Psoas muscle (tissue), 8 donors: ENCODE results near the gene PRR16. TPM values are rescaled to one million over a fixed set of nuclear protein-coding genes. Genes with fewer than 3 reads are reported as not detected.

ENCODE experiments used
- ATAC-seq, 4 donors: fragments of 200-7000 bp; cut with Tn5 transposase; one replicate each; pipeline ENCODE4 v1.9.1; 2020; ENCODE audit warnings: moderate library complexity in 3 of 4, mild to moderate bottlenecking in 2 of 4
- DNase-seq, 2 donors: peaks; one replicate each; pipeline ENCODE4 v3.0.0-alpha.2; 2020
- H3K27ac ChIP-seq: fragments of 200-600 bp; one replicate; pipeline ENCODE4 v1.8.0; 2022
- H3K27me3 ChIP-seq, 3 donors: fragments of 200-600 bp in 1 of 3; one replicate each; pipeline versions ENCODE4 v1.6.1 to v1.8.0; 2013 to 2022; ENCODE audit warnings: low read length in 2 of 3, mild to moderate bottlenecking in 2 of 3, moderate library complexity in 1 of 3; ENCODE audit not compliant: insufficient read depth in 3 of 3
- H3K36me3 ChIP-seq, 2 donors: fragments of 200-600 bp in 1 of 2; one replicate each; pipeline versions ENCODE4 v1.6.1 to v1.8.0; 2013 to 2022; ENCODE audit warnings: low read depth in 1 of 2, mild to moderate bottlenecking in 1 of 2, moderate library complexity in 1 of 2; ENCODE audit not compliant: insufficient read depth in 1 of 2
- H3K4me1 ChIP-seq: fragments of 200-600 bp; one replicate; pipeline ENCODE4 v1.8.0; 2022
- H3K4me3 ChIP-seq: fragments of 200-600 bp; one replicate; pipeline ENCODE4 v1.8.0; 2022; ENCODE audit warnings: mild to moderate bottlenecking
- H3K9me3 ChIP-seq: fragments of 200-600 bp; one replicate; pipeline ENCODE4 v1.8.0; 2022
- CTCF ChIP-seq: fragments of 200-600 bp; IDR thresholded peaks from one replicate; pipeline ENCODE4 v1.8.0; 2022; ENCODE audit warnings: antibody characterized with exemption
- WGBS, 3 donors: extraction: QIAGEN DNeasy Blood & Tissue Kit; methylation state at CpG; one replicate each; pipeline versions ENCODE4 v1.1.6 to v1.1.7; 2013; 5-methylcytosine and 5-hydroxymethylcytosine counted together
- intact Hi-C, 2 donors: fragments of 100-400 bp; cut with DNase I; formaldehyde crosslinking; loops; one replicate each; pipeline versions ENCODE4 v1.11.0 to v1.14.2; 2022
- polyA plus RNA-seq, 3 donors: library from polyadenylated mRNA; stranded (reverse); fragments of 200-250 nt; gene quantifications; one replicate each; pipeline ENCODE4 v1.2.3, GENCODE V29; 2013
- total RNA-seq, 4 donors: library from RNA; stranded (reverse); fragmentation: NEBNext Ultra II Directional in 2 of 4; extraction: Animal tissue kit (Norgen Biotek cat#: 25700) in 2 of 4; gene quantifications; one replicate each; pipeline versions ENCODE4 v1.2.1 to v1.2.4, GENCODE V29; 2021 to 2023
- donor health status: healthy with polysubstance abuse.
- donor health status: DM: no; HTN: no; CAD: no; lungs with moderate emphysema.
- donor health status: Bipolar disorder and iron deficiency.
- donor health status: healthy.
- donor health status: DM: yes; HTN: yes; CAD: no.
- donor health status: DM: no; HTN: no; CAD: no.
- donor health status: DM: no; HTN: no; CAD: no.
- donor health status: DM: yes; HTN: yes; CAD: no.

The PRR16 gene
- total and polyA plus RNA-seq, 7 donors = 1.3 to 12.1 (median 3.1) TPM

DNA sequence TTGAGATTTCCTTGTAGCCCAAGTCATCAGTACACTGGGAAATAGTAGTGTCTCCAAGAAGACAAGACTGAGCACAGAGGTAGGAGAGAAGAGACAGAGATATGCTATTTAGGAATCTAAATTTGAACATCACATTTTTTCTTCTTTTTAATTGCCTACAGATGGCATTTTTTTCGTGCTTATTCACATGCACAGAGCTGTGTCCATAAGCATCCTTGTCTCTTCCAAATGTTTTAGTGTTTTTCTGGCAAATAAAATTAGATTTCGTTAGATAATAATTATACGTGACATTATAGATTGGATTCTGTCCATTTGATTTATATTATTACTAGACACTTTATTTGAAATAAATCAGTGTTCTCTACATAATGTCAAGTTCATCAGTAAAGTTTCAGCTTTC, 80.9 kb downstream of the PRR16 start:
- H3K4me3 ChIP-seq = no peak overlapping the region
- 67 to 77% (median 76%) methylated on average over 3 of the region's 3 CpGs for whole genome bisulfite sequencing, 3 donors
- ATAC-seq = no peak
- no peaks in the 10 kb centered on the region for H3K4me1 ChIP-seq
- no peak for TF ChIP-seq CTCF
- H3K27ac ChIP-seq = no peak overlapping the region
- DNase-seq = no peak
- no peaks in the 10 kb centered on the region for H3K27me3 ChIP-seq
- H3K36me3 ChIP-seq = no peaks in the 10 kb centered on the region
- no peaks in the 10 kb centered on the region for H3K9me3 ChIP-seq
- intact Hi-C loops = no loop called here

GRCh38 chr5:120545951-120546350, 81.9 kb downstream of the PRR16 start:
- no peaks in the 10 kb centered on the region for H3K27me3 ChIP-seq
- no peaks in the 10 kb centered on the region for H3K4me1 ChIP-seq
- no peaks in the 10 kb centered on the region for H3K36me3 ChIP-seq
- 56 to 61% (median 59%) methylated on average over 3 of the region's 3 CpGs for WGBS, 3 donors
- H3K27ac ChIP-seq = no peak overlapping the region
- no peak overlapping the region for H3K4me3 ChIP-seq
- intact Hi-C loops = no loop called here
- ATAC-seq = peak in 3 of 4 donors; percentile 23 to 58 (median 50)
- TF ChIP-seq CTCF = no peak
- DNase-seq = no peak
- no peaks in the 10 kb centered on the region for H3K9me3 ChIP-seq

DNA sequence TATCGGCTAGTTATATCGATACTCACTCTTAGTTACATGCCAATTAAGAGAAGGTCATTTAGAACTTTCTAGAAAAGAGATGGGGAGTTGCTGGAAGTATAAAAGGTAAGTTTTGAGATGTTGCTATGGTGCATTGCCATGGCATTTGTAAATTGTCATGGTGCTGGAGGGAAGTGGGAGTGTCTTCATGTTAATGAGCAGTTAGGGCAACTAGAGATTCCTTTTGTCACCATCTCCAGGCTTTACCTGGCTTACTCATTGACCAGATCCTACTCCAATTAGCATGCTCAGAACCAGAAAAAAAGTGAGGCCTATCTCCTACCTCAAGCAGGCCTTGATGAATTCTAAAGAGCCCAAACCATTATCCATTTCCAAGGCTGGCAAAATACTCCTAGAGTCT, 82.8 kb downstream of the PRR16 start:
- Histone ChIP-seq H3K9me3 (no peaks in the 10 kb centered on the region), H3K27me3 (no peaks in the 10 kb centered on the region), H3K27ac (no peak overlapping the region), H3K4me3 (no peak overlapping the region), H3K4me1 (no peaks in the 10 kb centered on the region), H3K36me3 (no peaks in the 10 kb centered on the region)
- WGBS, 3 donors = 90 to 96% (median 94%) methylated on average over 2 of the region's 2 CpGs
- TF ChIP-seq CTCF = no peak
- ATAC-seq = no peak
- intact Hi-C loops = no loop called here
- no peak for DNase-seq

GRCh38 chr5:120550358-120550757, 86.3 kb downstream of the PRR16 start:
- no peak for ATAC-seq
- WGBS, 3 donors = 89 to 94% (median 93%) methylated on average over 2 of the region's 2 CpGs

More at GRCh38 chr5:120550358-120550757, 86.3 kb downstream of the PRR16 start:
- no peak for DNase-seq
- H3K4me3 ChIP-seq = no peak overlapping the region
- no peaks in the 10 kb centered on the region for H3K4me1 ChIP-seq
- H3K27ac ChIP-seq = no peak overlapping the region
- H3K27me3 ChIP-seq = no peaks in the 10 kb centered on the region
- intact Hi-C loops = no loop called here
- H3K36me3 ChIP-seq = no peaks in the 10 kb centered on the region
- TF ChIP-seq CTCF = no peak
- no peaks in the 10 kb centered on the region for H3K9me3 ChIP-seq
